Measurements from ENCODE around the gene PTPRD. TPM values are rescaled to one million over a fixed set of nuclear protein-coding genes. Genes with fewer than 3 reads are reported as not detected.

The PTPRD gene
- total and polyA plus RNA-seq, 9 donors = 16.2 to 231 (median 85.8) TPM

DNA sequence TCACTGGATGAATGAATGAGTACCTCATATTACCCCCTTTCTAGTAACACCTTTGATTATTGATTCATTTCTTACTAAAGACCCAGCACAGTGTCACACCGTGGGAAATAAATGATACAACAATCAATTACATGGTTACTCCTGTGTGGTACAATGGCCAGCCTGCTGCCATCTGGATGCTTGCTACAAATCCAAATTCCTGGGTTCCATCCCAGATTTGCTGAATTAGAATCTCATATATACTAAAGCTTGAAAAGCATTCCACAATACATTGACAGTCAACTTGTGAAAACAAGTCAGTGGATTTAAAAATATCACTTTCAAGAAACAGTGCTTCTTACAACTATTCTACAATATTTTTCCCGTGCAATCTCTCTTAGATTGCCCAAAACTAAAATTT is 989.3 kb downstream of the PTPRD start:
- no peaks in the 10 kb centered on the region for H3K27me3 ChIP-seq
- no peak overlapping the region for H3K4me3 ChIP-seq
- 73 to 83% (median 80%) methylated on average over 2 of the region's 2 CpGs for WGBS, 3 donors
- no peaks in the 10 kb centered on the region for H3K4me1 ChIP-seq (ENCODE audit: insufficient read depth)
- H3K9me3 ChIP-seq = no peaks in the 10 kb centered on the region
- H3K36me3 ChIP-seq = no peaks in the 10 kb centered on the region
- intact Hi-C loops (cut with DNase I) = loop anchor here in 1 of 4 donors (5.0 kb wide), 1 partner anchor 1681 kb away; no protein-coding TSS in a partner anchor
- H3K27ac ChIP-seq = no peak overlapping the region
- DNase-seq = no peak
- TF ChIP-seq CTCF (IDR thresholded peaks at IDR 0.05) (no peak), EP300 (IDR thresholded peaks at IDR 0.05) (no peak), POLR2A (IDR thresholded peaks at IDR 0.05) (no peak)

DNA sequence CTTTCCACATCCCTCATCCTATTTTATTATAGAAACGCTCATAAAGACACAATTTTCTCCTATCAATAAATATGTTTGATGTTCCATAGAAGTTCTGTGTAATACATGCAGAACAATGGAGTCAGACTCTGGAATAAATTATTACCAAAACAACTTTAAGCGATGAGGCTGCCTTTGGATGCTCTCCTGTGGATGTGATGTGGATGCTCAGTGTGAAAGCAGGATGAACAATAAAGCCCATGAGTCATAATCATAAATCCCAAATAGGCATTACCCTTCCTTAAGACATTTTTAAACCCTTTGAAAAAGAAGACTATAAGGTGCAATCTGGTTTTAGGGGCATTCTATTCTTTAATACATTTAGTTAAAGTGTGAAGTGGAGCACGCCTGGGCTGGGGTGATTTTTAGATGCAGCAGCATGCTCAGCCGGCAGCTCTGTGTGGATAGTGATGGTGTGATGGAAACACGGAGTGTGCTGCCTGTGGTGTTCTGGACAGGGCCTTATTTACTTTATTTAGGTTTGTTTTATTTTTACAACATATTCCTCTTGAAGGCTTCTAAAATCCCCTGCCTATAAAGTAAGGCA is 991.4 kb downstream of the PTPRD start:
- Histone ChIP-seq H3K36me3 (no peaks in the 10 kb centered on the region), H3K27ac (no peak overlapping the region), H3K9me3 (no peaks in the 10 kb centered on the region), H3K27me3 (no peaks in the 10 kb centered on the region), H3K4me3 (no peak overlapping the region), H3K4me1 (ENCODE audit: insufficient read depth) (no peaks in the 10 kb centered on the region)
- no peak for TF ChIP-seq EP300 (IDR thresholded peaks at IDR 0.05)
- TF ChIP-seq CTCF (IDR thresholded peaks at IDR 0.05) = no peak
- no peak for TF ChIP-seq POLR2A (IDR thresholded peaks at IDR 0.05)
- intact Hi-C loops (cut with DNase I) = loop anchor here in 1 of 4 donors (5.0 kb wide), 1 partner anchor 1679 kb away; no protein-coding TSS in a partner anchor
- no peak for DNase-seq
- WGBS, 3 donors = 85 to 93% (median 87%) methylated on average over 5 of the region's 5 CpGs

- Histone ChIP-seq H3K27me3 (no peaks in the 10 kb centered on the region), H3K36me3 (no peaks in the 10 kb centered on the region), H3K27ac (no peak overlapping the region), H3K4me3 (no peak overlapping the region), H3K9me3 (no peaks in the 10 kb centered on the region), H3K4me1 (ENCODE audit: insufficient read depth) (no peaks in the 10 kb centered on the region)
- DNase-seq = no peak
- TF ChIP-seq EP300 (IDR thresholded peaks at IDR 0.05) (no peak), POLR2A (IDR thresholded peaks at IDR 0.05) (no peak), CTCF (IDR thresholded peaks at IDR 0.05) (no peak)
- intact Hi-C loops (cut with DNase I) = loop anchor here in 1 of 4 donors (5.0 kb wide), 1 partner anchor 1678 kb away; no protein-coding TSS in a partner anchor
- WGBS, 3 donors = 61 to 76% (median 68%) methylated on average over 2 of the region's 2 CpGs
Measured at GRCh38 chr9:9620736-9621135, 992.1 kb downstream of the PTPRD start.

DNA sequence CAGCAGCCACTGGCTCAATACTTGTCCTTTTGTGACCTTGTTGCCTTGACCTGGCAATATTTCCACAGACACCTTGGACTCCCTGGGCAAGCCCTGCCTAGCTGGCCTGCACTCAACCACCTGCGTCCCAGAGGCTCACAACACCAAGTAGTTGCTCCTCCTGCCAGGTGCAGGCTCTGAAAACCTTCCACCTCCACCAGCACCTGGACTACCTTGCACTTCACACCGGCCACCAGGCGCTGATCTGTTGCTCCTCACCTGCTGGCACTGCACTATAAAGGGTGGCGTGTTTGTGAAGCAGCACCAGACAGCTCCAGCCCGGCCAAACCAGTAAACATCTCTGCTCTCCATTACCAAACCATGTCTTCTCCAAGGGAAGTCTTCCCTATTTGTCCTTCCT is 997.7 kb downstream of the PTPRD start:
- no peak for DNase-seq
- intact Hi-C loops (cut with DNase I) = no loop called here
- H3K27ac ChIP-seq = no peak overlapping the region

More for the DNA sequence above, 997.7 kb downstream of the PTPRD start:
- Histone ChIP-seq H3K9me3 (no peaks in the 10 kb centered on the region), H3K4me3 (no peak overlapping the region), H3K36me3 (no peaks in the 10 kb centered on the region), H3K27me3 (no peaks in the 10 kb centered on the region), H3K4me1 (ENCODE audit: insufficient read depth) (no peaks in the 10 kb centered on the region)
- WGBS, 3 donors = 85 to 88% (median 86%) methylated on average over 5 of the region's 5 CpGs
- TF ChIP-seq POLR2A (IDR thresholded peaks at IDR 0.05) (no peak), CTCF (IDR thresholded peaks at IDR 0.05) (no peak), EP300 (IDR thresholded peaks at IDR 0.05) (no peak)

All from ovary (tissue), 9 donors.